Neural crest cell (in vitro differentiated cells): ENCODE measurements around the gene ASF1B. TPM values are rescaled to one million over a fixed set of nuclear protein-coding genes. Genes with fewer than 3 reads are reported as not detected.

ENCODE experiments used
- DNase-seq: peaks from one replicate; pipeline ENCODE4 v3.0.0; 2021; ENCODE audit warnings: low read depth, mixed read lengths, low spot score
- H3K27ac Mint-ChIP-seq: one replicate; pipeline ENCODE4 v1.8.0; 2021; ENCODE audit warnings: mild to moderate bottlenecking, mixed read lengths; ENCODE audit not compliant: unreplicated experiment
- H3K27me3 Mint-ChIP-seq: 2 replicates; pipeline ENCODE4 v1.8.0; 2021; ENCODE audit warnings: low read depth, mild to moderate bottlenecking, mixed read lengths
- H3K36me3 Mint-ChIP-seq: 2 replicates; pipeline ENCODE4 v1.8.0; 2021; ENCODE audit warnings: low read depth, mild to moderate bottlenecking, mixed read lengths
- H3K4me1 Mint-ChIP-seq: 2 replicates; pipeline ENCODE4 v1.8.0; 2021; ENCODE audit warnings: mixed read lengths
- H3K4me3 Mint-ChIP-seq: one replicate; pipeline ENCODE4 v1.8.0; 2021; ENCODE audit warnings: mild to moderate bottlenecking, mixed read lengths
- H3K9me3 Mint-ChIP-seq: 2 replicates; pipeline ENCODE4 v1.8.0; 2021; ENCODE audit warnings: mixed read lengths
- total RNA-seq: library from RNA; stranded (reverse); gene quantifications from 2 replicates; pipeline ENCODE4 v1.2.1, GENCODE V29; 2021
- TF ChIP-seq, protein P1 (sequence below): fragments of 200-600 bp; sonication (generic); conservative IDR thresholded peaks from 2 replicates; pipeline ENCODE4 v1.5.0; 2021; ENCODE audit warnings: antibody characterized with exemption, mild to moderate bottlenecking

ASF1B gene
- total RNA-seq, 1 donor from 2014 or later = 55.6 TPM

DNA sequence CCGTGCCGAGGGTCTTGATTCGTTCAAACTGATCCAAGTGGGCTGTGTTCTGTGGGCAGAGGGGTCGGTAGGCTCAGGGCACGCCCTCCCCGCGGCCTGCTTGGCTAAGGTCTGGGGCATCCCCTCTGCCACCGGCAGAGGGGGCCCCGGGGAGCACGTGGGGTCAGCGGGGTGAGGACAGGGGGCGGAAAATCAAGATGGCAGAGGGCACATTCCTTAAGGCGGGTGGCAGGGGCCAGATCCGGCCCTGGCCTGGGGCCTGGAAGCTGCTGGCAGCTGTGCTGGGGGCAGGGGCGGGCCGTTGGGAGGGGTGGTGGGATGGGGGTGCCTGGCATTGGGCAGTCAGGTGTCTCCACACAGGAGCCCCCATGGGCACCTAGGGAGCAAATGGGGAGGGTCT is 29.5 kb downstream of the ASF1B start:
- H3K4me1 Mint-ChIP-seq = no peaks in the 10 kb centered on the region
- H3K36me3 Mint-ChIP-seq = peaks cover 2% of the 10 kb centered on the region
- no peak overlapping the region for H3K4me3 Mint-ChIP-seq

DNA sequence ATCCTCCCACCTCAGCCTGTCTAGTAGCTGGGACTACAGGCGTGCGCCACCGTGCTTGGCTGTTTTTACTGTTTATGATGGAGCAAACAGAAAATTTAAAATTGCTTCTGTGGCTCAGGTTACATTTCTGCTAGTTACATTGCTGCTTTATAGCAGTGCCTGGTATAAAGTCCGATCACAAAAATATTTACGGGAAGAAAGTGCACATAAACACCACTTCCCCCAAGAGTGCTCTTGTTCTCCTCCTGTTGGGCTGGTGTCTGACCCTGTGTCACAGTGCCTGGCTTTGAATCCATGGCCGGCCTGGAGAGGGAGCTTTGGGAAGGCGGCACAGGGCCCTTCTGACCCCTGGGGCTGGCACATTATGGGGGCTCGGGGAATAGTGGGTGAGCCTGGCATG is 30.7 kb downstream of the ASF1B start:
- H3K36me3 Mint-ChIP-seq = peaks cover 6% of the 10 kb centered on the region
- TF ChIP-seq, protein P1, sequence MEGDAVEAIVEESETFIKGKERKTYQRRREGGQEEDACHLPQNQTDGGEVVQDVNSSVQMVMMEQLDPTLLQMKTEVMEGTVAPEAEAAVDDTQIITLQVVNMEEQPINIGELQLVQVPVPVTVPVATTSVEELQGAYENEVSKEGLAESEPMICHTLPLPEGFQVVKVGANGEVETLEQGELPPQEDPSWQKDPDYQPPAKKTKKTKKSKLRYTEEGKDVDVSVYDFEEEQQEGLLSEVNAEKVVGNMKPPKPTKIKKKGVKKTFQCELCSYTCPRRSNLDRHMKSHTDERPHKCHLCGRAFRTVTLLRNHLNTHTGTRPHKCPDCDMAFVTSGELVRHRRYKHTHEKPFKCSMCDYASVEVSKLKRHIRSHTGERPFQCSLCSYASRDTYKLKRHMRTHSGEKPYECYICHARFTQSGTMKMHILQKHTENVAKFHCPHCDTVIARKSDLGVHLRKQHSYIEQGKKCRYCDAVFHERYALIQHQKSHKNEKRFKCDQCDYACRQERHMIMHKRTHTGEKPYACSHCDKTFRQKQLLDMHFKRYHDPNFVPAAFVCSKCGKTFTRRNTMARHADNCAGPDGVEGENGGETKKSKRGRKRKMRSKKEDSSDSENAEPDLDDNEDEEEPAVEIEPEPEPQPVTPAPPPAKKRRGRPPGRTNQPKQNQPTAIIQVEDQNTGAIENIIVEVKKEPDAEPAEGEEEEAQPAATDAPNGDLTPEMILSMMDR = no peak

More for the DNA sequence above, 29.5 kb downstream of the ASF1B start:
- Mint-ChIP-seq H3K27me3 (no peaks in the 10 kb centered on the region), H3K27ac (no peak overlapping the region), H3K9me3 (no peaks in the 10 kb centered on the region)
- DNase-seq = no peak
- TF ChIP-seq, protein P1 = no peak

DNA sequence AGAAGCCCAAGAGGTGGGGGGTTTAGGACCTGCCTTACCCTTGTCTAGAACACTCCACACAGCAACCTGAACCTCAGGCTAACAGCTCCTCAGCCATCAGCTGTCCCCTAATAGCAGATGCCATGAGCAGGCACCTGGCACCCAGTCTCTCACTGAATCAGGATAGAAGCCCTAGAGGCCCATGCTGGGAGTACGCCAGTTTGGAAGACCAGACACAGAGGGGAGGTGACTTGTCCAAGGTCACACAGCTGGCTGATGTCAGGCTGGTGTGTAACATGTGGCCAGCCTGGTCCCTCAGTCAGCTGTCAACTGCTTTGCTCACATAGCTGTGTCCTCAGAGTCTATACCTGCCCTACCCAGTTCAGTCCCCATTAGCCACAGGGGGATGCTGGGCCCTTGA is 33.1 kb downstream of the ASF1B start:
- Mint-ChIP-seq H3K4me3 (no peak overlapping the region), H3K36me3 (peaks cover 6% of the 10 kb centered on the region), H3K27ac (no peak overlapping the region), H3K27me3 (no peaks in the 10 kb centered on the region), H3K9me3 (no peaks in the 10 kb centered on the region), H3K4me1 (no peaks in the 10 kb centered on the region)
- DNase-seq = no peak
- TF ChIP-seq, protein P1 = no peak

More for the DNA sequence above, 30.7 kb downstream of the ASF1B start:
- Mint-ChIP-seq H3K4me1 (no peaks in the 10 kb centered on the region), H3K4me3 (no peak overlapping the region), H3K27me3 (no peaks in the 10 kb centered on the region), H3K27ac (no peak overlapping the region), H3K9me3 (no peaks in the 10 kb centered on the region)
- DNase-seq = no peak

DNA sequence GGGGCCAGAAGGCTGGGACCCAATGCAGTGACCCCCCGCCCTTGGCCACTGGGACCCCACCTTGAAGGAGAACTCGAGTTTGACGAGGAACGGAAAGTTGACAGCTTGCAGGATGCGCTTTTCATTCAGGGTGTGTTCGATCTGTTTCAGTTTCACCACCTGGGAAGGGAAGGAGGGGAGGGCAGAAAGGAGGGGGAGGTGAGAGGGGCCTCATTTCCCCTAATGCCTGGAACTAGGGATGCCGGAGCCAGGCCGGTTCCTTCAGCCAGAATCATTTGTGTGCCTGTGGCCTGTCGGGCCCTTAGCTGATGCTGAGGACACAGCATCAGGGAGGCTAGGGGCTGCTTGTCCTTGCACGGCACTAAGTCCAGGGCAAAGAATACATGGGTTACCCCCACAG is 33.6 kb downstream of the ASF1B start:
- no peaks in the 10 kb centered on the region for H3K9me3 Mint-ChIP-seq
- H3K27ac Mint-ChIP-seq = no peak overlapping the region
- TF ChIP-seq, protein P1 = no peak
- H3K27me3 Mint-ChIP-seq = no peaks in the 10 kb centered on the region
- peaks cover 7% of the 10 kb centered on the region for H3K36me3 Mint-ChIP-seq
- no peak overlapping the region for H3K4me3 Mint-ChIP-seq
- H3K4me1 Mint-ChIP-seq = no peaks in the 10 kb centered on the region
- no peak for DNase-seq

DNA sequence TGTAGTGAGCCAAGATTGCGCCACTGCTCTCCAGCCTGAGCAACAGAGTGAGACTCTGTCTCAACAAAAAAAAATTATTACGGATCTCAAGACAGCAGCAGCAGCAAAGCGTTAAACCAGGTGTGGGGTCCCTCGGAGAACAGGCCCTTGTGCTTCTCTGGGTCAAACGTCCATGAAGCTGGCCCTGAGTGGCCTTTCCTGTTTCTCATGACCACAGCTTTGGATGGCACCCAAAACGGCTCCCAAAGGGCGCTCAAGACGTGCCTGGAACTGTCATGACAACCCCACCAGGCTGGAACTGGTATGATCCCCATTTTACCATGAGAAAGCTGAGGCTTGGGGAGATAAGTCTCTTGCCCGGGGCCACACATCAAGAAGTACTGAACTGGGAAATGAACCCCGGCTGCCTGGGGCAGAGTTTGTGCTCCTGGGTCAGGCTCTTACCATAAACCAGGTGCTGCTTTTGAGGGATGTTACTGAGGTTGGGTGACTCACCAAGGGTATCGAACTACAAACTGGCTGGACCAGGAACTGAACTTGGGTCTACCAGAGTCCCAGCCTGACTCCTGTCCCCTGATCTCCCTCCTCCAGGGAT is 34.2 kb downstream of the ASF1B start:
- H3K4me1 Mint-ChIP-seq = no peaks in the 10 kb centered on the region
- DNase-seq = no peak
- peaks cover 9% of the 10 kb centered on the region for H3K36me3 Mint-ChIP-seq
- no peaks in the 10 kb centered on the region for H3K9me3 Mint-ChIP-seq
- TF ChIP-seq, protein P1 = no peak
- no peaks in the 10 kb centered on the region for H3K27me3 Mint-ChIP-seq
- no peak overlapping the region for H3K4me3 Mint-ChIP-seq
- H3K27ac Mint-ChIP-seq = no peak overlapping the region
